HepG2 (cell line): Measurements from ENCODE around the gene SCP2. TPM values are rescaled to one million over a fixed set of nuclear protein-coding genes. Genes with fewer than 3 reads are reported as not detected.

Experiments used
- ATAD3A ChIP-seq: sonication (generic); formaldehyde crosslinking; IDR thresholded peaks from 2 replicates; pipeline ENCODE4 v1.4.0; 2020; ENCODE audit warnings: missing genetic modification reagents
- CREB1 ChIP-seq, 2 experiments: fragments of 450-650 bp in 1 of 2; IDR thresholded peaks; 2 replicates each; pipeline ENCODE4 v1.6.1; 2016 to 2017; ENCODE audit warnings: control low read depth in 1 of 2, mild to moderate bottlenecking in 1 of 2, missing compliant biosample characterization in 1 of 2, missing genetic modification characterization in 1 of 2
- EED ChIP-seq: sonication (generic); formaldehyde crosslinking; IDR thresholded peaks from 2 replicates; pipeline ENCODE4 v1.5.0; 2020; ENCODE audit warnings: mild to moderate bottlenecking, missing genetic modification reagents
- GLI4 ChIP-seq: sonication (generic); formaldehyde crosslinking; IDR thresholded peaks from 2 replicates; pipeline ENCODE4 v1.5.1; 2020; ENCODE audit warnings: missing genetic modification reagents, mild to moderate bottlenecking, moderate library complexity, borderline replicate concordance
- IKZF4 ChIP-seq: sonication (generic); formaldehyde crosslinking; IDR thresholded peaks from 2 replicates; pipeline ENCODE4 v1.5.1; 2020; ENCODE audit warnings: borderline replicate concordance, mild to moderate bottlenecking, low read depth, missing genetic modification reagents; ENCODE audit errors: not compliant biosample characterization
- NFKB2 ChIP-seq: sonication (generic); formaldehyde crosslinking; IDR thresholded peaks from 2 replicates; pipeline ENCODE4 v1.4.0; 2020; ENCODE audit warnings: missing genetic modification reagents, borderline replicate concordance
- PITX1 ChIP-seq: sonication (generic); formaldehyde crosslinking; IDR thresholded peaks from 2 replicates; pipeline ENCODE4 v1.5.1; 2020; ENCODE audit warnings: mild to moderate bottlenecking, missing genetic modification reagents
- RBM39 ChIP-seq: fragments of 200-400 bp; formaldehyde crosslinking; IDR thresholded peaks from one replicate; pipeline ENCODE4 v1.6.1; 2018; ENCODE audit warnings: antibody characterized with exemption, mild to moderate bottlenecking, low read depth, low read length; ENCODE audit not compliant: poor library complexity, severe bottlenecking
- REL ChIP-seq: sonication (generic); formaldehyde crosslinking; conservative IDR thresholded peaks from 2 replicates; pipeline ENCODE4 v1.8.0; 2022; ENCODE audit warnings: mild to moderate bottlenecking, missing genetic modification reagents, moderate library complexity
- SRF ChIP-seq: IDR thresholded peaks from 2 replicates; pipeline ENCODE4 v1.6.1; 2011; ENCODE audit warnings: mild to moderate bottlenecking, low read depth, low read length, moderate library complexity
- TAF15 ChIP-seq: fragments of 200-400 bp; formaldehyde crosslinking; IDR thresholded peaks from one replicate; pipeline ENCODE4 v1.6.1; 2018; ENCODE audit warnings: mild to moderate bottlenecking, low read depth, low read length; ENCODE audit not compliant: poor library complexity, severe bottlenecking
- TBP ChIP-seq: sonication (generic); formaldehyde crosslinking; IDR thresholded peaks from 2 replicates; pipeline ENCODE4 v1.5.0; 2020; ENCODE audit warnings: missing genetic modification reagents
- ZBTB3 ChIP-seq: sonication (generic); formaldehyde crosslinking; IDR thresholded peaks from 2 replicates; pipeline ENCODE4 v1.4.0; 2020; ENCODE audit warnings: low read depth, mild to moderate bottlenecking, moderate library complexity, missing genetic modification reagents, borderline replicate concordance
- ZBTB42 ChIP-seq: sonication (generic); formaldehyde crosslinking; IDR thresholded peaks from 2 replicates; pipeline ENCODE4 v1.5.0; 2020; ENCODE audit warnings: mild to moderate bottlenecking, missing genetic modification reagents
- ZNF468 ChIP-seq: sonication (generic); formaldehyde crosslinking; IDR thresholded peaks from 2 replicates; pipeline ENCODE4 v1.8.0; 2022; ENCODE audit warnings: mild to moderate bottlenecking, moderate library complexity, missing genetic modification reagents
- ZNF75D ChIP-seq: sonication (generic); formaldehyde crosslinking; IDR thresholded peaks from 2 replicates; pipeline ENCODE4 v1.8.1; 2023; ENCODE audit warnings: missing genetic modification reagents, mild to moderate bottlenecking, borderline replicate concordance
- polyA plus RNA-seq, 8 experiments: library from polyadenylated mRNA; depleted of rRNA in 3 of 8; stranded (reverse) in 7 of 8; unstranded in 1 of 8; fragments of >200 nt; fragmentation: Illumina TruSeq in 4 of 8; extraction: Trizol in 4 of 8; gene quantifications; 2 replicates each; pipeline versions ENCODE4 v1.2.1 to v1.2.3, GENCODE V29; 2011 to 2016; ENCODE audit warnings: low read depth in 4 of 8, missing spikeins in 1 of 8, mixed read lengths in 1 of 8; ENCODE audit not compliant: insufficient read depth in 1 of 8
- total RNA-seq, 5 experiments: library from RNA; depleted of rRNA; stranded (reverse); fragments of >200 nt; fragmentation: Illumina TruSeq; extraction: Trizol; gene quantifications; 2 replicates each; pipeline ENCODE4 v1.2.3, GENCODE V29; 2016; ENCODE audit warnings: low read depth in 1 of 5
- TF ChIP-seq, protein P1 (sequence below): sonication (generic); formaldehyde crosslinking; IDR thresholded peaks from 2 replicates; pipeline ENCODE4 v1.8.1; 2023; ENCODE audit warnings: mild to moderate bottlenecking, moderate library complexity, missing genetic modification reagents
- TF ChIP-seq, protein P2 (sequence below): sonication (generic); formaldehyde crosslinking; IDR thresholded peaks from 2 replicates; pipeline ENCODE4 v1.4.0; 2020; ENCODE audit warnings: missing genetic modification reagents, borderline replicate concordance
- TF ChIP-seq, protein P3 (sequence below): sonication (generic); formaldehyde crosslinking; IDR thresholded peaks from 2 replicates; pipeline ENCODE4 v1.5.1; 2020; ENCODE audit warnings: missing genetic modification reagents, mild to moderate bottlenecking, borderline replicate concordance

SCP2 gene
- total and polyA plus RNA-seq, 2 of the 13 experiments (the other 11 are each of a cell fraction or from before 2014, with no cell fraction given): 59.0 to 133 TPM

DNA sequence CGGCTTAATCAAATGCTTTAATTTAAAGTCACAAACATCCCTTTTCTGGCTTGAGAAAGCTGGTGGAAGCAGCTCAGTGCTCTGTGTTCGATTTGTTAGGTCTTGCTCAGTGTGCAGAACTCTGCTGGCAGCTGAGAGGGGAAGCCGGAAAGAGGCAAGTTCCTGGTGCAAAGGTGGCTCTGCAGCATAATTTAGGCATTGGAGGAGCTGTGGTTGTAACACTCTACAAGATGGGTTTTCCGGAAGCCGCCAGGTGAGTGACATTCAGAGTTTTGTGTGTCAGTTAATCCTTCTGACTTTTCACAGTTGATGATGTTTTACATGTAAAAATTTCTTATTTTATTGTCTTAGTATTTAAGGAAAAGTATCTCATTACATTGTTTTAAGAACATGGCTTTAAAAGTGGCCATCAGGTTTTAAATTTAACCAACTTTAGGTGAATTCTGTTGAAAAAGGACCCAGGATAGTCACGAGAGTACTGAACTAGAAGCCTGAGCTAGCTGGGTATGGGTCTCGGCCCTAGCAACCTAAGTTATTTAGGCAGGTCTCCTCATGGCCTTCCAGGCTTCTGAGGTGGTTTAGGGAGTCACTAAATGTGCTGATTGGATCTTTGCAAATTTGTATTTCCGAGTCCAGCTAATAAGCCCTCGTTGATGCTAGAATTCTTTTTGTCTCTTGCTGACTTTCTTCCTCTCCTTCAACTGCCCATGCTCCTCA is 87.9 kb downstream of the SCP2 start (continued):
- TF ChIP-seq, protein P1, sequence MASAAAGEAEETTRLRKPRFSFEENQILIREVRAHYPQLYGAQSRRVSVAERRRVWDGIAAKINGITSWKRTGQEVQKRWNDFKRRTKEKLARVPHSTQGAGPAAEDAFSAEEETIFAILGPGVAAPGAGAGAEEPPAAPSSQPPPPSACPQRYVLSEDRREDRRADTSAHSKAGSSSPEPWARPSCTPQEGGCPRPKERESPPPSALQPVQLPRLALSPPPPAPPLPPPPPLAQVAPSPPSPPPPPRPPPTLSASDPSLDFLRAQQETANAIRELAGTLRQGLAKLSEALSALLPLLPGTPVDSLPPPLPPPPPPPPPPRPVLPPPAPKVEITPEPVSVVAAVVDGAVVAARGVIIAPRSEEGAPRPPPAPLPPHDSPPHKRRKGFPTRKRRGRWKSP (CRISPR knock-in tag): peak; percentile 38; the same call in 1 of the 2 replicates
- TF ChIP-seq, protein P2, sequence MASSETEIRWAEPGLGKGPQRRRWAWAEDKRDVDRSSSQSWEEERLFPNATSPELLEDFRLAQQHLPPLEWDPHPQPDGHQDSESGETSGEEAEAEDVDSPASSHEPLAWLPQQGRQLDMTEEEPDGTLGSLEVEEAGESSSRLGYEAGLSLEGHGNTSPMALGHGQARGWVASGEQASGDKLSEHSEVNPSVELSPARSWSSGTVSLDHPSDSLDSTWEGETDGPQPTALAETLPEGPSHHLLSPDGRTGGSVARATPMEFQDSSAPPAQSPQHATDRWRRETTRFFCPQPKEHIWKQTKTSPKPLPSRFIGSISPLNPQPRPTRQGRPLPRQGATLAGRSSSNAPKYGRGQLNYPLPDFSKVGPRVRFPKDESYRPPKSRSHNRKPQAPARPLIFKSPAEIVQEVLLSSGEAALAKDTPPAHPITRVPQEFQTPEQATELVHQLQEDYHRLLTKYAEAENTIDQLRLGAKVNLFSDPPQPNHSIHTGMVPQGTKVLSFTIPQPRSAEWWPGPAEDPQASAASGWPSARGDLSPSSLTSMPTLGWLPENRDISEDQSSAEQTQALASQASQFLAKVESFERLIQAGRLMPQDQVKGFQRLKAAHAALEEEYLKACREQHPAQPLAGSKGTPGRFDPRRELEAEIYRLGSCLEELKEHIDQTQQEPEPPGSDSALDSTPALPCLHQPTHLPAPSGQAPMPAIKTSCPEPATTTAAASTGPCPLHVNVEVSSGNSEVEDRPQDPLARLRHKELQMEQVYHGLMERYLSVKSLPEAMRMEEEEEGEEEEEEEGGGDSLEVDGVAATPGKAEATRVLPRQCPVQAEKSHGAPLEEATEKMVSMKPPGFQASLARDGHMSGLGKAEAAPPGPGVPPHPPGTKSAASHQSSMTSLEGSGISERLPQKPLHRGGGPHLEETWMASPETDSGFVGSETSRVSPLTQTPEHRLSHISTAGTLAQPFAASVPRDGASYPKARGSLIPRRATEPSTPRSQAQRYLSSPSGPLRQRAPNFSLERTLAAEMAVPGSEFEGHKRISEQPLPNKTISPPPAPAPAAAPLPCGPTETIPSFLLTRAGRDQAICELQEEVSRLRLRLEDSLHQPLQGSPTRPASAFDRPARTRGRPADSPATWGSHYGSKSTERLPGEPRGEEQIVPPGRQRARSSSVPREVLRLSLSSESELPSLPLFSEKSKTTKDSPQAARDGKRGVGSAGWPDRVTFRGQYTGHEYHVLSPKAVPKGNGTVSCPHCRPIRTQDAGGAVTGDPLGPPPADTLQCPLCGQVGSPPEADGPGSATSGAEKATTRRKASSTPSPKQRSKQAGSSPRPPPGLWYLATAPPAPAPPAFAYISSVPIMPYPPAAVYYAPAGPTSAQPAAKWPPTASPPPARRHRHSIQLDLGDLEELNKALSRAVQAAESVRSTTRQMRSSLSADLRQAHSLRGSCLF (CRISPR knock-in tag): no peak
- TF ChIP-seq ATAD3A (CRISPR knock-in tag): no peak
- no peak for TF ChIP-seq ZNF75D (CRISPR knock-in tag)
- TF ChIP-seq EED (CRISPR knock-in tag): no peak
- TF ChIP-seq REL (CRISPR knock-in tag): no peak
- no peak for TF ChIP-seq TAF15
- TF ChIP-seq CREB1 (IDR thresholded peaks at IDR 0.05): no peak
- peak; percentile 87 for TF ChIP-seq CREB1 (CRISPR knock-in tag; IDR thresholded peaks at IDR 0.05)
- TF ChIP-seq NFKB2 (CRISPR knock-in tag): no peak
- TF ChIP-seq PITX1 (CRISPR knock-in tag): peak; percentile 50; the same call in 1 of the 2 replicates
- no peak for TF ChIP-seq GLI4 (CRISPR knock-in tag)
- TF ChIP-seq RBM39: no peak
- no peak for TF ChIP-seq ZBTB3
- TF ChIP-seq, protein P3, sequence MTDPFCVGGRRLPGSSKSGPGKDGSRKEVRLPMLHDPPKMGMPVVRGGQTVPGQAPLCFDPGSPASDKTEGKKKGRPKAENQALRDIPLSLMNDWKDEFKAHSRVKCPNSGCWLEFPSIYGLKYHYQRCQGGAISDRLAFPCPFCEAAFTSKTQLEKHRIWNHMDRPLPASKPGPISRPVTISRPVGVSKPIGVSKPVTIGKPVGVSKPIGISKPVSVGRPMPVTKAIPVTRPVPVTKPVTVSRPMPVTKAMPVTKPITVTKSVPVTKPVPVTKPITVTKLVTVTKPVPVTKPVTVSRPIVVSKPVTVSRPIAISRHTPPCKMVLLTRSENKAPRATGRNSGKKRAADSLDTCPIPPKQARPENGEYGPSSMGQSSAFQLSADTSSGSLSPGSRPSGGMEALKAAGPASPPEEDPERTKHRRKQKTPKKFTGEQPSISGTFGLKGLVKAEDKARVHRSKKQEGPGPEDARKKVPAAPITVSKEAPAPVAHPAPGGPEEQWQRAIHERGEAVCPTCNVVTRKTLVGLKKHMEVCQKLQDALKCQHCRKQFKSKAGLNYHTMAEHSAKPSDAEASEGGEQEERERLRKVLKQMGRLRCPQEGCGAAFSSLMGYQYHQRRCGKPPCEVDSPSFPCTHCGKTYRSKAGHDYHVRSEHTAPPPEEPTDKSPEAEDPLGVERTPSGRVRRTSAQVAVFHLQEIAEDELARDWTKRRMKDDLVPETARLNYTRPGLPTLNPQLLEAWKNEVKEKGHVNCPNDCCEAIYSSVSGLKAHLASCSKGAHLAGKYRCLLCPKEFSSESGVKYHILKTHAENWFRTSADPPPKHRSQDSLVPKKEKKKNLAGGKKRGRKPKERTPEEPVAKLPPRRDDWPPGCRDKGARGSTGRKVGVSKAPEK (CRISPR knock-in tag): no peak
- TF ChIP-seq TBP (CRISPR knock-in tag): no peak
- no peak for TF ChIP-seq ZNF468
- TF ChIP-seq IKZF4 (CRISPR knock-in tag): no peak
- TF ChIP-seq ZBTB42 (CRISPR knock-in tag): no peak
- peak; percentile 96 for TF ChIP-seq SRF
